GM15510 (cell line): ENCODE results near the gene MBLAC1.
A peak's percentile ranks its signal among the peaks of the same experiment; 100 is the strongest.

ENCODE experiments used
- POLR2A ChIP-seq: IDR thresholded peaks from 3 replicates; pipeline ENCODE4 v1.6.1; 2011; ENCODE audit warnings: borderline replicate concordance; ENCODE audit not compliant: insufficient read length; ENCODE audit errors: extremely low read depth

MBLAC1 gene

GRCh38 chr7:100126931-100127865 is at the start of gene MBLAC1:
Gene MBLAC1 (plus strand): TSS chr7:100126967. CDS start chr7:100127396, 429 bp downstream.
- peak; percentile 76 for TF ChIP-seq POLR2A

- no peak for TF ChIP-seq POLR2A
These were observed 49.6 kb upstream of the MBLAC1 start for GRCh38 chr7:100077205-100077604.

- no peak for TF ChIP-seq POLR2A
These were observed 47.7 kb upstream of the MBLAC1 start for GRCh38 chr7:100079024-100079560.

- TF ChIP-seq POLR2A = no peak
These were observed 45.7 kb upstream of the MBLAC1 start for GRCh38 chr7:100080907-100081534.

- TF ChIP-seq POLR2A = peak; percentile 62
These were observed 45.1 kb upstream of the MBLAC1 start, which contains the start of gene ZNF3 for GRCh38 chr7:100081535-100082102. Gene ZNF3 (minus strand): TSS chr7:100081723. CDS start chr7:100077357, 4,366 bp downstream.

- TF ChIP-seq POLR2A = no peak
These were observed 43.8 kb upstream of the MBLAC1 start for GRCh38 chr7:100082978-100083377.

- no peak for TF ChIP-seq POLR2A
These were observed 41.3 kb upstream of the MBLAC1 start for GRCh38 chr7:100085515-100085914.

- no peak for TF ChIP-seq POLR2A
These were observed 39.6 kb upstream of the MBLAC1 start for GRCh38 chr7:100087055-100087750.

- TF ChIP-seq POLR2A = no peak
These were observed 38.6 kb upstream of the MBLAC1 start for GRCh38 chr7:100088095-100088620.

- TF ChIP-seq POLR2A = peak; percentile 98
These were observed 37.9 kb upstream of the MBLAC1 start, which contains the start of gene COPS6 for GRCh38 chr7:100088621-100089457. Gene COPS6 (plus strand): TSS chr7:100088969. CDS start chr7:100088991, 22 bp downstream.

GRCh38 chr7:100089458-100090196 is 37.1 kb upstream of the MBLAC1 start:
- no peak for TF ChIP-seq POLR2A

GRCh38 chr7:100090527-100091410 is 36.0 kb upstream of the MBLAC1 start:
- peak; percentile 6 for TF ChIP-seq POLR2A
